Central memory CD4-positive, alpha-beta T cell (primary cell): ENCODE data around the gene TREH.

Experiments used
- DNase-seq: peaks from one replicate; pipeline ENCODE4 v3.0.0; 2022

Gene TREH

DNA sequence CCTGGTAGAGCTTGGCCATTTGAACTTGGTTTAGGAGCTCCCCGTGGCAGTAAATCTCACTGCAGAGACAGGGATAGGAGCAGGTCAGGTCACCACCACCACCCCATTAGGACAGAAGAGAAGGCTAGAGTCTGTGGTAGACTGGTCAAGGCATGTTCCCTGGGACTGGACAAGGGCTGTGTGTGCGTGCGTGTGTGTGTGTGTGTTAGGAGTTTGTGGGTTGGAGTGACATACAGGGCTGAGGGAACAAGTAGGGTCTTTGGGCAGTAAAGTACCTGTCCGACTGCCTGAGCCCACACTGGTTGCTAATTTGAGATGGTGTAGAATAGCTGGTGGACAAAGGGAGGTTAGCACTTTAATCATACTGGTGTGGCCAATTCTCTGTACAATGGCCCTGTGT is 16.1 kb downstream of the TREH start:
- no peak for DNase-seq

GRCh38 chr11:118662401-118663271 is 16.8 kb downstream of the TREH start:
- no peak for DNase-seq

- no peak for DNase-seq
These were observed 17.8 kb downstream of the TREH start for GRCh38 chr11:118661425-118662301.

DNA sequence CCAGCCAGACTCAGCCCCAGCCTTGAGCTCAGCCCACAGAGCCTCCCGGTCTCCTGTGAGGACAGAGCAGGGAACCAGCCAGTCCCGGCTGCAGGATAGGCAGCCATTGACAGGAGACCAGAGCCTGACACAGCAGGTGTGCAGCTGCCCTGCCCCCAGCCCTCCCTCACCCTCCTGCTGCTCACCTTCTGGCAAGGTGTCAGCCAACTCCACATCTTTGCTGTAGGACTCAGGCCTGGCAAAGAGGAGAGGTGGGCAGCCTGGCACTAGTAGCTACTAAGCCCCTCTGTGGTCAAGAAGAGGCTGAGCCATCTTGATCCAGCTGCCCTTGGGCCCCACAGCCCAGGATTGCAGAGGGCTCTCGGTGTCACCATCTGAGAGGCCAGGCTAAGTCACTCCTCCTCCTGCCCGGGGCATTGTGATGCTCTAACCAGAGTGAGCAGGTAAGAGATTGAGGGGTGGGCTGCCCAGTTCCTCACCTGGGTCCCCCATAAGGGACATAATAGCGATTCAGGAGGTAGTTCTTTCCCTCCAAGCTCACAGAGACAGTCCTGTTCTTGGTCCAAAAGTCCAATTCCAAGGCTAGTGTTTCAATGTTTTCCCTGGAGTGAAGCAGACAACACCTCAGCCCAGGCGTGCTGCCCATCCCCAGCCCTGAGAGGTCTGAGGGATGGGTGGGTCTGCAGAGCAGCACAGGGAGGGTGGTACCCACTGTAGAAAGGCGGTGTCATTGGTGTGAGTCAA is 18.6 kb downstream of the TREH start:
- DNase-seq = no peak

DNA sequence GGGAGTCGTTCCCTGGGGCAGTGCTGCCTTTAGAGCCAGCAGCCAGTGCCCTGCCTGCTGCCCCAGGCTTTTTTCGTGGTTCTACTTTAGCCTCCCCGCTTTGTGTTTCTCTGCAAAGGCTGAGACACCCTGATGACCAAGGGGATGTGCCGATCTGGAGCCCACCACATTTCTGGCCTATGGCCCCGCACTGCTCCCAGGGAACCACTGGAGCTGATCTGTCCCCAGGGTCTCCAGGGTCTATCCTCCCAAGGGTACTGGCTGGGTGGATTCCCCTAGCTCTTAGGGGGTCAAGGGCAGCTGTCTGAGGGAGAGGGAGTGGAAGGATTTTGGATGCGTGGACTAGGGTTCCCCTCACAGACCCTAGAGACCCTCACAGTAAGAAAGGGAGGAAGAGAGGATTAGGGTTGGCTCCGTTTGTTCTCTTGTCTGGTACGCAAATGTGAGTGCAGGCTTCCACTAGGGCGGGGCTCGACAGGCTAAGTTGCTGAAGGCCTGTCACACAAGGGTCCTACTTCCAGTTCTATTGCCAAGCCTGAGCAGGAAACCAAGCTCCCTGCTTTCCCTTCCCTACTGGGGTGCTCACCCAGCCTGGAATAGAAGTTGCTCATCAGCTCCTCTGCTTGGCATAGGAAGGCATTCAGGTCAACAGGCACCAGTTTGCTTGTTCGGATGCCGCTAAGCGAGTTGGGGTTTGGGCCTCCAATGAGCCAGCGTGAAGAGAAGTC is 19.3 kb downstream of the TREH start:
- DNase-seq = no peak

DNA sequence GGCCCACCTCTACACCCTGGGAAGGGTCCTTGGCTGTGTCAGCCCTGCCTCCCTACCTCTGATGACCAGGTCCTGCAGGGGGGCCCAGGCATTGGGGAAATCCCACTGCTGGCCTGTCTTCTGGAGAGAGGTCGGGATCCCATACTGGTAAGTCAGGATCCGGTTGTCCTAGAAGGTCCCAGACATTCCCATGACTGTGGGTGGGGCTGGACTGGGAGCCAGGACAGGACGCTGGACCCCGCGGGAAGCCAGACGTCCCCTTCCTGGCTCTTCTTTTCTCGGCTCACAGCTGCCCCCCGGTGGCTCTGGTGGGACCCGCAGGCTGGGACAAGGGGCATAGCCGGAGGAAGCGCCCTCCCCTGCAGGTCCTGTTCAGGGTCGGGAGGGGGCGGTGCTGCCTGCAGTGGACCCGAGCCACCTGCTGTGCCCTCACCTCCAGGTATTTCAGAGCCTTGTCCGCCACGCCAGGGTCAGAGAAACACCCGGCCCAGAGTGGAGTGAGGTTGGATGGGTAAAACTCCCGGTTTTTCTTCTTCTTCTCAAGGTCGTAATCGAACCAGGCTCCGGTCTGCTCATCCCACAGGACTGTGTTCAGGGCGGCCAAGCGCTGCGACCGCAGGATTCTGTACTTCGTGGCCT is 20.0 kb downstream of the TREH start:
- DNase-seq = peak; percentile 73

GRCh38 chr11:118658429-118659313 is 20.8 kb downstream of the TREH start:
- DNase-seq = no peak

GRCh38 chr11:118657709-118658428 is 21.6 kb downstream of the TREH start:
- no peak for DNase-seq

DNA sequence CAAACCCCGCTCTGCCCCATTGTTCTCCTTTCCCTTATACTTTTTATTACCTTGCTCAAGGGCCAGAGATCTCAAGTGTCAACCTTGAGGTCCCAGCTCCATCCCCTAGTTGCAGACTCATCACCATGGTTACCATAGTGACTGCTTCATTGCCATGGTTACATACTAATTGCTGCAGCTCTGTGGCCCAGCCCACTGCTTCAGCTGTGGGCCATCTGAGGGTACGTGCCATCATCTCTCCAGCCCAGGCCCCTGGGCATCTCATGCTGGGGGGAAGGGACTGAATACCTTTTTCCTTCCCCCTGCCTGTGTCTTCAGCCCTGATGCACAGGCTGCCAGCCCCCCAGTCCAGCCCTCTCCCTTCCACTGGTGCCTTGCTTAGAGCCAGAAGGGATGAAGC is 22.2 kb downstream of the TREH start:
- DNase-seq = no peak

- no peak for DNase-seq
These were observed 22.8 kb downstream of the TREH start for GRCh38 chr11:118656563-118657165.

DNA sequence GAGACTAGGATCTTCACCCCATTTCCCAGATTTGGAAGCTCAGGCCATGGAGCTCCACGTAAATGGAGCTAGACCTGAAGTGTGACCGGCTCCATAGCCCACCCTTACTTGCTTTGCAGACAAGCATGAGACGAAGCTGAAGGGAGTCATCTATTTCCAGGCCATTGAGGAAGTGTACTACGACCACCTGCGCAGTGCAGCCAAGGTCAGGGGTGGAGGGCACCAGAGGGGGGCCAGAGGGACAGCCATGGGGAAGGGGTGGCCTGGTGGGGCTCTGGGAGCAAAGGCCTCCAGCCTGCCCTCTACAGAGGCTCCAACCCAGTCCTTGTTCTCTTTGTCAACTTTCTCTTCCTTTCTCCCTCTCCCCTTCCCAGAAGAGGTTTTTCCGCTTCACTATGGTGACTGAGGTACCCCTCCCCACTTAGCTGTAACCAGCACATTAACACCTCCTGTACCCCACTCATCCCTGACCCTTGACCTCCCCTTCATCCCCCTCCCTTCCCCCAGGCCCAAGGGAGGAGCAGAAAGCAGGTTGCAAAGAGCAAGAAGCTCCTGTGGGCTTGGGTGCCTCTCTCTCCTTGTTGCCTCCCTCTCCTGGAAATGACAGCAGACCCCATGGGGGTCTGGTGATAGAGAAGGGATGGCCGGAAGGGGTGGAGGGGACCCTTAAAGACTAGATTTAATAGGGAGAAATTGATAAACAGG is 23.8 kb downstream of the TREH start:
- DNase-seq = no peak

GRCh38 chr11:118653684-118654390 is 25.6 kb downstream of the TREH start:
- no peak for DNase-seq

GRCh38 chr11:118652681-118653181 is 26.7 kb downstream of the TREH start:
- DNase-seq = no peak

DNA sequence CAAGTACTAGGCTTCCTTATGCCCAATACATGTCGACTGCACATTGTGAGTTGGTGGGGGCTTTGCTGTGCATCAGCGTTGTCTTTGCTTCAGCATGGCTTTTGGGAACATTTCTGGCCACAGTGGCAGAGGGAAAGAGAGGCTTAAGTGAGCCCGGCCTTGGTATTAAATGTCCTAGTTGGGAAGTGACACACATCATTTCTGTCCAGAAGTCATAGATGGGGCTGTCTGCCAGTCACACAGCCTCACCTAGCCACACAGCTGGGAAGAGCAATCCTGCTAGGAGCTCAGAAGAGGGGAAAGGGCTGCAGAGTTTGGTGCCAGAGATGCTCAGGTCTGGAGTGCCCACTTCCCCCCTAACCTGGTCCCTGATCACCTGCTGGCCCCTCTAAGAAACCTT is 27.6 kb downstream of the TREH start:
- DNase-seq = no peak

DNA sequence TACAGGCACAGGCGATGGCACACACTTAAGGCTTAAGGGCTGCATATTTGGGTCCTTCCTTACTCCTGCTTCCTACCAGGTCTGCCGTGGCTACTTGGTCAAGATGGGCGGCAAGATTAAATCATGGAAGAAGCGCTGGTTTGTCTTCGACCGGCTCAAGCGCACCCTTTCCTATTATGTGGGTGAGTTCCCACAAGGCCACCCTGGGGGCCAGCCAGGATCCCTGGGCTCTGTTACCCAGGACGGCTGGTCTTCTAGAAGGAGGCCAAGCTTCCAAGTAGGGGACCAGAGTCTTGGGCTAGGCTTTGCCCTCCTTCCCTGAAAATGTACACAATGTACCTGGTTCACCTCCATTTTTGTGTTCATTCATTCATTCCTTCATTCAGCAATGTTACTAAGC is 29.1 kb downstream of the TREH start:
- no peak for DNase-seq

DNA sequence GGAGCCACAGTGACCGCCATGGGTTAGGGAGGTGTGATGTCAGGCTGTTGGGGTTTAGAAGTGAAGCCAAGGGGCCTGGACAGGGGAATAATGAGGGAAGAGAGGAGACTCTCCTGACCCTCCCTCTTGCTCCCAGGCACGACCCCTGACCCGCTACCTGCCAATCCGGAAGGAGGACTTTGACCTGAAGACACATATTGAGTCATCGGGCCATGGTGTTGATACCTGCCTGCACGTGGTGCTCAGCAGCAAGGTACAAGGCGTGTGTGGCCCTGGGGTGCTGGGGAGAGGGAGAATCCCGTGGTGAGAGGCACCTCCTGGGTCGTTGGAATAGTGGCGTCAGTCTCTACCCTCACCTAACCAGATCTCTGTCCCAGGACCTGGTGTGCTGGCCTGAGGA is 29.5 kb downstream of the TREH start:
- no peak for DNase-seq

- DNase-seq = no peak
These were observed 31.2 kb downstream of the TREH start for GRCh38 chr11:118648291-118648690.

- no peak for DNase-seq
These were observed 33.1 kb downstream of the TREH start for GRCh38 chr11:118646393-118646792.
